Gastrocnemius medialis (tissue), 4 donors: ENCODE measurements around the gene CFAP299.

Experiments
- CTCF ChIP-seq, 5 experiments: fragments of 450-650 bp in 3 of 5; fragments of 200-600 bp in 2 of 5; sonication (generic) in 2 of 5; IDR thresholded peaks in 4 of 5; conservative IDR thresholded peaks in 1 of 5; 1 replicate in 4 of 5; 2 replicates in 1 of 5; pipeline ENCODE4 v1.5.1; 2016 to 2019; ENCODE audit warnings: antibody characterized with exemption in 5 of 5, mild to moderate bottlenecking in 3 of 5, moderate library complexity in 3 of 5
- POLR2A ChIP-seq, 2 donors: fragments of 450-650 bp; IDR thresholded peaks; one replicate each; pipeline ENCODE4 v1.6.1; 2017; ENCODE audit warnings: antibody characterized with exemption in 2 of 2, mild to moderate bottlenecking in 2 of 2, moderate library complexity in 2 of 2

DNA sequence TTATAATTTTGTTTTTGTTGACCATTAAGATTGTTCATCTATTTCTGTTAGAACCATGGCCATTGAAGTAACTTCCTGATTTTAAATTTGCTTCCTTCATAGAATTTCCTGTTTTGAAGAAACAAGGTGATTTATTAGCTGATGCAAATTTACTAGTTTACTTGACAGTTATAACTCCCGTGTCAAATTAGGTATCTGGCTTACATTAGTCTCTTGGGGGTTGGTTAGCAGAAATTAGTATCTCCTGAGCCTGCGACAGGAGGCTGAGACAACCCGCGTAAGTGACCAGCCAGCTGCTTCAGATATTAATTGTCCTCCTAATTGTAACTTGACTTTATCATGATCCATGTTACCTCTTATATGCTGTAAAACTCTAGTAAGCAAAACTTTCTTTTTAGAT lies 154.3 kb downstream of the CFAP299 start:
- TF ChIP-seq CTCF (IDR thresholded peaks at IDR 0.05 in 4 of 5, conservative IDR thresholded peaks at IDR 0.05 in 1 of 5) = no peak
- no peak for TF ChIP-seq POLR2A (IDR thresholded peaks at IDR 0.05)
